GM18867 (cell line): Measurements from ENCODE around the gene TNS3.

ENCODE experiments used
- ATAC-seq: cut with Tn5 transposase; IDR thresholded peaks from one replicate; pipeline ENCODE4 v1.9.1; 2021; ENCODE audit warnings: mild to moderate bottlenecking, moderate library complexity; ENCODE audit not compliant: unreplicated experiment

TNS3 gene

DNA sequence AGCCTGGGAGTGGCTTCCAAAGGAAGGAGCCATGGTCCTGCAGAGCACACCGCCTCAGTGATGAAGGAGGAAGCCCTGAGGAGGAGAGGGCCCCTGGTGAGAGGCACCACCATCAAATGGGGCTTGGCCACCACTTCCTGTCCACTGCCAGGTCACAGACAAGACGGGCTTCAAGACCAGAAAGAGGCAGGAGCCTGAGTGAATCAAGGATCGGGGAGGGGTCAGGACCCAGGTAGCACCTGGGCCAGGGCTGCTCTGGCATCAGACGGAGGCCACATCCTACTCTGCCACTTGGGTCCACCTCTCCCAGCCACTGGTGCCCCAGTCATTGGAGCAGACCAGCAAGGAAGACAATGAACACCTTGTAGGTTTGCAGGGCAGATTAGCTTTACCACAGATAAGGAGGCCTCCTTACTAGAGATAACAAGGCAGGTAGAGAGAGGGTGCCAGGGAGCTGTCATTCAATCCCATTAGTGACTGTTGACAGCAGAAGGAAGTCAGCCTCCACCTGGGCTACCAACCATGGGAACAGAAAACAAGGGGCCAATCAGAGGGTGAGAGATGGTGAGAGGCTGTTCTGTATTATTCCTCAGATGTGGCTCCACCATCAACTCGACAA is 143.4 kb downstream of the TNS3 start:
- ATAC-seq, result no peak

DNA sequence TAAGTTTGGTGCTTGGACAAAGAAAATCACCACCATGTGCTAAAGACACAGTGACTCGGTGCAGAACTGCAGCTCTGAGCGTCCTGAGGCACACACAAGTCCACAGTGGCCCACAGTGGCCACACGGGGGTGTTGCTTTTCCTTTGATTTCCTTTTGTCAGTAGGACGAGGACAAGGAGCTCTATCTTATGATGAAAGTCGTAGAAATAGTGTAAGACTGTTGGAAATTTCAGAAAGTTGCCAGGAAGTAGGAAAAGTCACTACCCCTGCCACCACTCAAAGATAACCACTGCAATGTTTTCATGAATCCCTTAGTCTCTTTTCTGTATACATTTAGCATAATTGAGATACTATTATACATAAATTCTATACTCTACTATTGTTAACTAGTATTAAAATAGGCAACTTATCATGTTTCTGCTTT is 146.0 kb downstream of the TNS3 start:
- ATAC-seq, result no peak

DNA sequence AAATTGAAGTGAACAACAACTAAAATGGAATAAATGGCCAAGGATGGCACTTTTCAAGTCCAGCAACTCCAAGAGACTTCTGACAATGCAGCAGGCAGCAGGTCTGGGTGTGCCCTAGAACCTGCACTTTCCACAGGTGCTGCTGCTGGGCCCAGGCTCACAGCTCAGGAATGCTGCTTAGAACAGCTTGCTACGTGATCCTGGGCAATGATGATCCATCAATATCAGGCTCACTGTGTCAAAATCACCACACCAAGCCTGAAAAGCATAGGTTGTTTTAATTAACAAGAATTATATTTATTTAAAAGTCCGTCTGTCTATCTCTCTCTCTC is 148.4 kb downstream of the TNS3 start:
- ATAC-seq, result no peak

DNA sequence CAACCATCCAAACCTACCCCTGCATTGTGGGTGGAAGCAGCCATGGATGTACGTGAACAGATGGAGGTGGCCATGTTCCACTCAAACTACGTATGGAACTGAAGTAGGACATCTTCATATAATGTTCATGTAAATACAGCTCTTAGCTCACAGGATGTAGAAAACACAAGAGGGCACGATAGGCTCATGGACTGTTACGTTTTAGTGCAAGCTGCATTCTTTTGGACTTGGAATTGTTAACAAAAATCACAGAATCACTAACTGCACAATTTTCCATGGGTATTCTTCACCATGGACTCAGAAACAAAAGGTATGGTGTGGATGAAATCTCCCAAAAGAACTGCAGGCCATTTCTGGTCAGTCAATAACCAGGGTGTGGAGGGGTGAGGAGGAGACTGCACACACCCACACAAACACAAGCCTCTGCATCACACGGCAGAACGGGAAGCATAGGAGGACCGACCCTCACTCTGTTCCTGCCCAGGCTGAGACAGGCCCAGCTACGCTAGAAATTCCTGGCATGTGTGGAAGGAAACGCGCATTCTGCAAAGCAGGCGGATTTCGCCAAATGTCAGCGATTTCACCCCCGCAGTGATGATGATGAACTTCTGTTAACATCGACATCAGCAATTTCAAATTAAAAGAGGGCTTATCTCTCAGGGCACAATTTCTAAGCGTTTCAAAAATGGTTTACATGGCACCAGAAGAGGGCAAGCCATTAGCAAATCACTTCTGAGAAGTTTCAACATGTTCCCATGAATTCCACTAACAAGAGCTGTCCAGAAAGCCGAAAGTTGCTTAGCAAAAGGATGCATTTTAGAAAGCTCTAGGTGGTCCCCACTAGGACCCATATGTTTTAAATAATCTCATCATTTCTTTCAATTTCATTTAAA is 149.0 kb downstream of the TNS3 start:
- ATAC-seq, result no peak

DNA sequence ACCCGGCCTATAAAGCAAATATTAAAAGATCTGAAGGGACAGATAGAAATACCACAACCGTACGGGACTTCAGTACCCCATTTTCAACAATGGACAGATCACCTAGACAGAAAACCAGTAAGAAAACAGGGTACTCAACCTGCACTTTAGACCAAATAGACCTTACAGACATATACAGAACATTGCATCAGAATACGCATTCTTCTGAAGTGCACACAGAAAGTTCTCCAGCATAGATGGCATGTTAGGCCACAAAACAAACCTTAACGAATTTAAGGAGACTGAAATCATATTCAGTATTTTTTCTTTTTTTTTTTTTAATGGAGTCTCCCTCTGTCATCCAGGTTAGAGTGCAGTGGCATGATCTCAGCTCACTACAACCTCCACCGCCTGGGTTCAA is 151.5 kb downstream of the TNS3 start:
- no peak for ATAC-seq

DNA sequence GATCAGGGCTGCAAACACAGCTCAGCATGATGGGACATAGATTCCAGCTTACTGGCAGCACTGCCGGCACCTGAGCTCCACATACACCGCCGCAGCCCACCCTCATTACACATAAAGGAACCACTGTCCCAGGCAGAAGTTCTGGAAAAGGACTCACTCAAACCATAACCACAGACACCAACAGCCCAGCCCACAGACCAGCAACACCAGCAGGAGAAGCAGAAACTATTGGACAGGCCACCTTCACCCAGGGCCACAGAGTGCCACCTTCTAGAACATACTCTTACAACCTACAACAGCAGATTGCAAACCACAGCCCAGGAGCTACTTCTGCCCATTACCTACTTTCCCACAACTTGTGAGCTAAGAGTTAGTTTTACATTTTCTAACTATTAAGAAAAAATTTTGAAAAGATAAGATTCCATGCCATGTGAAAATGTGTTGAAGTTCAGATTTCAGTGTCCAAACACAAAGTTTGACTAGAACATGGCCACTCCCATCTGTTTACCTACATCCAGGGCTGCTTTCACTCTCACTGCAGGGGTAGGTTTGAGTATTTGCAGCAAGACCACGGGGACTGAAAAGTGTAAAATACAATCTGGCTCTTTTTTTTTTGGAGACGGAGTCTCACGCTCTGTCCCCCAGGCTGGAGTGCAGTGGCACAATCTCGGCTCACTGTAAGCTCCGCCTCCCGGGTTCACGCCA is 153.0 kb downstream of the TNS3 start:
- no peak for ATAC-seq

DNA sequence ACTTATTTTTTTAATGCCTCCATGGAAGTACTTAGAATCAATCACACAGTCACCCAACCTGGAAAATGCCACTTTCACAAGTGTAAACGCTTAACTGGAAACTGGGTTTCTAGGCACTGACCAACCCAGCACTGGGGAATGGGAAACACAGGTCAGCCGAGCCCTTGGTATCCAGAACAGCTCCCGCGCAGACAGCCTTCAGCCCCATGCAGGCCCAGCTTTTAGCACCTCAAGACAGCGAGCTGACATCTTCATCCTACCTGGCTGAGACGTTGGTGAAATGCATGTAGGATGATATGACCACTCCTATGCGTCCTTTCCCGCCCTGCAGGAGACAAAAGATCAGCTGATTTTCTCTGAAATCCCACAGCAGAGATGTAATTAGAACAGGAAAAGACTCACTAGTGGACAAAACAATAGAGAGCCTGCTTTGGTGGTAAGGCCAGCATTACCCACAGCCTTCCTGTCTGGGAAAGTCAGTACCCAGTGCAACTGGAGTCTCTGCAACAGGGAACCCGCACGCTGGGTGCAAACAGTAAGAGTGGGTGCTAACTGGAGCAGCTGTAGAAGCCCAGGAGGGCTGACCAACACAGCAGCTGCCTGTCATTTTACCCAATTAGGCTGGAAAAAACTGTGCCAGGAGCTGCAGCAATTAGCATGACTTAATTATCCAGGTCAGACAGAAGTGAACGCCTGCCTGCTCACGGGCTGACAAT is 153.7 kb downstream of the TNS3 start:
- no peak for ATAC-seq

DNA sequence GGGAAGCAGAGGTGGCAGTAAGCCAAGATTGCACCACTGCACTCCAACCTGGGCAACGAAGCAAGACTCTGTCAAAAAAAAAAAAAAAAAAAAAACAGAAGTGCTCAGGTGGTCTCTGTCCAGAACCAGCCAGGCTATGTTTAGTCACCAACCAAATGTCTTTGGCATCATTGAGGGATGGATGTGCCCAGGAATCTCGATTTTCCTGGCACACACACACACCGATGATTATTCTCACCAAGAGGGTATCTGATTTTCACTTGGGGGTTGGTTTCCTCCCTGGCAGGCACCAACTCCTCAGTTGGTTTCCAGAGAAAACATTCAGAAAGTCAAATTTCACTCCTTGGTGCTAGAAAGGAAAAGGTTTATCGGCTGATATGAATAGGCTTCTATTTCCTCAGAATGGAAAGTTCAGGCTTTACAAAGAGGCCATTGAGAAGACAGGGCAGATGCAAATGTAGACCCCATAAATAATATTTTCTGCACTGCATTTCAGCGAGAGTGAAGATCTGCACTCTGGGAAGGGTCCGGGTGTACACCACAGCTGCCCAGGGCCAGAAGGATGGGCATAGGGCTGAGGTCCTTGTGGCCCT is 154.8 kb downstream of the TNS3 start:
- no peak for ATAC-seq

DNA sequence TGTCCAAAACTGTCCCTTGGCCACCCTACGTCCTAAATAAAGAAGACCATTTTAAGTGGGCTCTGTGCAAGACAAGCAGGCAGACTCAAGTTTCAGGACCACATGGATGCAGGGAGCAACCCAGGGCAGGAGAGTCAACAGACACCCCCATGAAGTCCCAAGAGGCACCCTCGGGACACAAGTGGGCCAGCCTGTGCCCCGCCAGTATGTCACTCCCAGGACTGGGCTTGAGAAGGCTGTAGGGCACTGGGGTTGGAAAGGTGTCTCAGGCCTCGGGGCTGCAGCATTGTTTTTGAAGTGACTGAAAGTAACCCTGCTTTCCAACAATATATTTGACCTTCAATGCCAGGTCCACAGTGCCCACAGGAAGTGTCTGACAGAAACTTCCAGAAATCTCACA is 157.4 kb downstream of the TNS3 start:
- no peak for ATAC-seq

DNA sequence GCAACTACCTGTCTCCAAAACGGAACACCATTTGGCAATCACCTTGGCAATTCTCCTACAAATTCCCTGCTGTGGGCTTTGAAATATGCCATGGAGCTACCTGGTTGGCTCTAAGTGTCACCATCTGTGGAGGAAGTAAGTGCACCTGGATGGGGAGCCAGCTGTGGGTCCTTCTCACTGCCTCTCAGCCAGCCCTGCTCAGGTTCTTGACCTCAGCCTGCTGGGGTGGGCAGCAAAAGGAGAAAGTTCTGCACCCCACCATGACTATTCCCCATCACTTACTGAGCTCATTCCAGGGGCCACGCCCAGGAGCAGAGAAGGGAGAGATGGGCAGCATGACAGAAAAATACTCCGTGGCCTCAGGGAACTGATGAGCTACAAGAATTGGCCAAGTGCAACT is 158.7 kb downstream of the TNS3 start:
- ATAC-seq, result no peak

DNA sequence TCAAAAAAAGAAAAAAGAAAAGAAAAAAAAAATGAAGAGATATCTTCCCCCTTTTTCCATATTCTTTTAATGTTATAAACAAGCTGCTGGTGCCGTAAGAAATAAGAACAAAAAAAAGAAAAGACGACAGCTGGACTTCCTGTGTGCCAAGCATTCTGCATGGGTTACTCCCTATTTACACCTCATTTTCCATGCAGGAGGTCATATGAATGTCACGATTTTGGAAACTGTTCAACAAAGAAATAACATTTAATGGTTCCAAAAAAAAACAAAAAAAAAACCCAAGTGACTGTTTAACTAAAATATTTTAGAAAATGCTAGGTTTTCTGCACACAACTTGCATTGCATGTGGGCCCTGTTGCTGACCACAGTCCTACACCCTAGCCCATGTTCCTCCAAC is 159.3 kb downstream of the TNS3 start:
- ATAC-seq, result no peak

DNA sequence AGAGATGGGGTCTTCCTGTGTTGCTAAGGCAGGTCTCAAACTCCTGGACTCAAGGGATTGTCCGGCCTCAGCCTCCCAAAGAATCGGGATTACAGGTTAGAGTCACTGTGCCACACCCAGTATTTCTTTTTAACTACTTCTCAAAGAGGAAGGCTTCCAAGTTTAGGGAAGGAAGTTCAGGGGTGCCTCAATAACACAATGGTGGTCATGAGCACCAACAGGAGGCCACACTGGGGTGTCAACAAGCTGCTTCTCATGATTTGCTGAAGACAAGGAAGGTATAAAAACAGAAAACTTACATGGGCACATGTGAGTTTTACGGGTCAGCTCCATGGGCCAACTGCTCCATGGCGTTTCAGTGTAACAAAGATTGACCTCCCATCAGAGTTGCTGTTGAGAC is 160.5 kb downstream of the TNS3 start:
- ATAC-seq, result no peak

DNA sequence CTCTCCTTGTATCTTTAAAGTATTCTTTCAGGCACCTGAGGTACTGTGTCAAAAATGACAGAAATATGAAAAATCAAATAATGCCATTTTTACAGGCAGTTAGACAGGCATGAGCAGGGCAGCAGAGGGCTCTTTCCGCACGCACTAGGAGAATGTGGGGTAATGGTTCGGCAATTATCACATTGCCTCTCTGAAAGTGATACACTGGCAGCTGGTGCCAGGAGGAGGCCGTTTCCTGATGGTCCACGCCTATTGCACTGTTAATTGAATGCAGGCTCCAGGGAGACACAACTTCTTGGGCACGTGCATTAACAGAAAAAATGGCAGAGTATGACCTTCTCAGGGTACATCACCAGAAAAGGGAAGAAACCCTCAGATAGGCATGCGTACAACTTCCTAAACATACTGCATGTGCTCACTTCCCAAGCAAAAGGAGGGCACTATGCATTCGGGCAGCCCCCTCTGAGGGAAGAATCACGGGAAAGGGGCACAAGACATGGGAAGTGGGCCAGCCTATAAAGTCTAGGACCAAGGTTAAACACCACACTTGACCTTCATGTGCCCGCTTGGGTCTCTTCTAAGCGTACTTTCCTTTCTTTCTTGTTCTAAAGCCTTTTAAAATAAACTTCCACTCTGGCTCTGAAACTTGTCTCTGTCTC is 161.7 kb downstream of the TNS3 start:
- no peak for ATAC-seq

DNA sequence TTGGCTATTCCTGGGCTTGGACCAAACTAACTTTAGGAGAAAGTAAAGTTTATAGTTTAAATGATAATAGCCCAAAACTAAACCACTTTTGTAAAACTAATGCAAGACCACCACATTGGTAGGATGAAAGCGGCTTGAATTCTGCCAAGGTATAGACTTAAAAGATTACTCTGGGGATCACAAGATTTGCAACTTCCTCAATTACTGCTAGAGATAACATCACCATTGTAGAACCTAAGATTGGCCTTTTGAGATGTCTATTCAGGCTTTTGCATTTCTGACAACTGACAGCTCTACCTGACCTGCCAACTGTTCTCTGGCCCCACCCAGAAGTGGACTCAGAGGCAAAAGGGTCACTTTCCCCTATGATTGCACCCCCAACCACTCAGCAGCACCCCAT is 162.4 kb downstream of the TNS3 start:
- ATAC-seq, result no peak

DNA sequence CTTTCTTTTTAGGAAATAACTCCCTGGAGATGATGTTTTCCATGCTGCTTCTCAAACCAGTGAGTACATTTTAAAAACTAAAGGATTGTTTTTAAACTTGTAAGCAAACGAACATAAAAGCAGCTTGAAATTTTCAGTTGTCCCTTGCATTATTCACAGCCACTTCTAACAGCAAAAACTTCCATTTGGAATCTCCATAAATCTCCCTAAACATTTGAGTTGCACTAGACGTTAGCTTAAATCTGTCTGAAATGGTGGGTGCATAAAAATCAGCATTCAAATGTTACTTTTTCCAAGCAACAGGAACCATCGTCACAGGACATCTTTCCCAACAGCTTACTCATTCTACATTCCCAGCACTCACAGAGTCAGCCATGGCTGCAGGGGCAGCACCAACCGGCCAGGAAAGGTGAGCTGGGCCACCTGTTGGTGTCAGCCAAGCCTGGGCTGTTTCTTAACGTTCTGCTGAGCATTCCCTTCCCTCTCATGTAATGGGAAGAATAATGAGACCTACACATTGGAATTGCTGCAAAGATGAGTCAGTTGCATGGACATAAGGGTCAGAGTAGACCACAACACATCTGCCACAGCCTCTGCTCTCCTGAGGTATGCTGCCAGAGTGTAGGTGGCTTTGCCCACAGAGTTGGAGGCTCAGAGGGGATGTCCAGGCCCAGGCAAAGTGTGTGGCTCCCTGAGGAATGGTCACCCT is 163.2 kb downstream of the TNS3 start:
- no peak for ATAC-seq

DNA sequence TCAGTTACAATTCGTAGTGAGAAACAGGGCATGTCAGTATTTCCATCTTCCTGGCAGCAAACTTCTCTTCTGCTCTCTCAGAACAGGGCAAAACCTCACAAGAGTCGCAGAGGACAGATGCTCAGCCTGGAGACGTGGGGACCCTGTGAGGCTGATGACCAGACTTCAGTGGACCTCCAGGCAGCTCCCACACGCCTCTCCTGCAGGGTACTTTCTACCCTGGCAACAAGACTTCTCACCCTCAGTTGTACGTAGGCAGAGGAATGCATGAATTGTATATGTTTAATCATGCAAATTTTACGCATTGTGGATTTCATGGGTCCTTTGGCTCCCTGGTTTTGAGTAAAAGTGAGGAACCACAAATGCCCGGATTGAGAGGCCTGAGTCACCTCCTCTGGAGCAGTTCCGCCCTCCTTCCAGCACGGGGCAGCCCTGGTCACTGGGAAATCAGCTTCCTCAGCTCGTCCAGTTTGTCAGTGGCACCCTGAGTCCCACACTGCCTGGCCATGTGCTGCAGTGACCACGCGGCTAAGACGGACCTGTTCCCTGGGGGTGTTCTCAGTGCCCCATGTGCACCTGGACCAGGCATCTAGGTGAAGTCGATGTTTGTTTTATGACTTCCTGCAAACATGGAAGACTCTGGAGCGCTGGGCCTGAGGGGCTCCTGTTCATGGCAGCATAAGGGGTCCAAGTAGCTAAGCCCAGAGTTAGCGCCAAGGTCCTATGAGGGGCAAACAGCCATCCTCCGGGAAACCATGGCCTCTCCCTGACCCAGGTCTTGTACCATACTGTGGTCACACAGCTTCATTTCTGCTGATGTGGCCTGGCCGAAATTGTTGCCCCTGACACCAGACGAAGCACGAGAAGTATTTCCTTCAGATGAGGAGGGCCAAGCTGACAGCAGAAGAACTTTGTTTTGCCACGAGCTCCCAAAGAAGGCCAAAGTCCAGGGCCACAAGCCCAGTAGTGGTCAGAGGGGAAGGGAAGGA is 165.1 kb downstream of the TNS3 start:
- no peak for ATAC-seq

DNA sequence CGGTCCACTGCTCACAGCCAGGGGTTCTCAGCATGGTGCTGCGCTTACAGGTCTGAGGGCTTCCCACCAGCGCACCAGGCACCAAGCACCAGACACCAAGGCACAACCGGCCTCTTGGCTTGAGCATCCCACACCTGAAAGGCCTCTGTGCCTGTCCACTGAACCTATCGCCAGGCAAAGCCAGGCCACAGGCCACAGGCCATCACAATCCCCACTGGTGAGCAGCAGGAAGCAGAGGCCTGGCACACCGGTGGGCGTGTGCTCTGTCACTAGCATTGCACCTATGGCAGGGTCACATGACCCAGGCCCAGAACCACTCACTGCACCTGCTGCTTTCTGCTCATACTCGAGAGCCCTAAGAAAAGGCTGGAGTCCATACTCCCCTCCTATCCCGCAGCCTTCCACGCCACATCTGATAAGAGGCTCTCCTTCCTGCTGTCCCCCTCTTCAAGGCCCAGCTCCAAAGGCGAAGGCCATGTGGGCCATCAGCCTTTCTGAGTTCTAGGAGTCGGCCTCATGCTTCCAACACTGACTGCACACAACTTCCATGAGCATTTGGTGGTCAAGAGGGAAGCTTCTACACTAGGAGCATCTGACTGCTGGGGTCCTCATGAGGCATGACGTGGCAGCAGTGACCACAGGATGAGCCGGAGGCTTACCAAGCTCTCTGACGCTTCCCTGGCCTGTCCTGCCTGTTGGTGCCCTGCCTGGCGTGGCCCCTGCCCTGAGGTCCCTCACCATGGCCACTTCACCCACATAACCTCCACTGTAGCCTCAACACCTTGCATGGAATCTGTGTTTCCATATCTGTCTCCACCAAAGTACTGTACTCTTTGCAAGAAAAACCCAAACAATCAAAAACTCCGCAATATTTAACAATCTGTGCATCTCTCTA is 166.3 kb downstream of the TNS3 start:
- no peak for ATAC-seq
